ENCODE results near the gene CCDC40.

- TF ChIP-seq CTCF (IDR thresholded peaks at IDR 0.05) (no peak), POLR2A (IDR thresholded peaks at IDR 0.05) (no peak)
Measured at GRCh38 chr17:80113033-80113484, 76.6 kb downstream of the CCDC40 start.
